Retina (tissue), 1 donor: ENCODE data around the gene CRTC1.
A peak's percentile ranks its signal among the peaks of the same experiment; 100 is the strongest.

Experiments used
- DNase-seq: peaks from one replicate; pipeline ENCODE4 v3.0.0-alpha.2; 2016

The CRTC1 gene

GRCh38 chr19:18788529-18789421, 105.3 kb downstream of the CRTC1 start:
- DNase-seq: peak; percentile 32

GRCh38 chr19:18789422-18789869, 106.0 kb downstream of the CRTC1 start:
- DNase-seq: no peak

GRCh38 chr19:18789883-18790565, 106.5 kb downstream of the CRTC1 start:
- DNase-seq: no peak

GRCh38 chr19:18790566-18791314, 107.3 kb downstream of the CRTC1 start, which contains the start of gene COMP:
Gene COMP (minus strand): TSS chr19:18791305. CDS start chr19:18791269, 36 bp downstream.
- no peak for DNase-seq

GRCh38 chr19:18791315-18791678, 107.8 kb downstream of the CRTC1 start:
- no peak for DNase-seq

- no peak for DNase-seq
Observed at GRCh38 chr19:18792661-18793060, 109.2 kb downstream of the CRTC1 start.

- DNase-seq: no peak
Observed at GRCh38 chr19:18793144-18794028, 109.9 kb downstream of the CRTC1 start.

- no peak for DNase-seq
Observed at GRCh38 chr19:18794029-18794313, 110.5 kb downstream of the CRTC1 start.

- DNase-seq: no peak
Observed at GRCh38 chr19:18794692-18795091, 111.2 kb downstream of the CRTC1 start.

GRCh38 chr19:18795540-18795939, 112.1 kb downstream of the CRTC1 start:
- DNase-seq: no peak

GRCh38 chr19:18796239-18796638, 112.8 kb downstream of the CRTC1 start:
- no peak for DNase-seq

- DNase-seq: no peak
Observed at GRCh38 chr19:18798384-18799352, 115.2 kb downstream of the CRTC1 start.

- no peak for DNase-seq
Observed at GRCh38 chr19:18799389-18799970, 116.0 kb downstream of the CRTC1 start.

GRCh38 chr19:18800079-18800478, 116.6 kb downstream of the CRTC1 start:
- DNase-seq: no peak

- no peak for DNase-seq
Observed at GRCh38 chr19:18800636-18801035, 117.2 kb downstream of the CRTC1 start.

- DNase-seq: no peak
Observed at GRCh38 chr19:18802354-18802753, 118.9 kb downstream of the CRTC1 start.

GRCh38 chr19:18803550-18804138, 120.2 kb downstream of the CRTC1 start:
- DNase-seq: no peak

GRCh38 chr19:18804139-18804601, 120.7 kb downstream of the CRTC1 start:
- no peak for DNase-seq

- no peak for DNase-seq
Observed at GRCh38 chr19:18804643-18805042, 121.2 kb downstream of the CRTC1 start.

- DNase-seq: no peak
Observed at GRCh38 chr19:18807861-18808331, 124.4 kb downstream of the CRTC1 start.
